Testis (tissue), 2 donors: ENCODE data around the gene ZNF41.

Source experiments
- CTCF ChIP-seq, 3 experiments: fragments of 450-650 bp in 2 of 3; fragments of 200-600 bp in 1 of 3; sonication (generic) in 1 of 3; IDR thresholded peaks; one replicate each; pipeline ENCODE4 v1.5.1; 2016 to 2019; ENCODE audit warnings: antibody characterized with exemption in 3 of 3, mild to moderate bottlenecking in 2 of 3, moderate library complexity in 1 of 3
- POLR2A ChIP-seq: fragments of 450-650 bp; IDR thresholded peaks from one replicate; pipeline ENCODE4 v1.6.1; 2017; ENCODE audit warnings: antibody characterized with exemption, mild to moderate bottlenecking, moderate library complexity

- TF ChIP-seq CTCF (IDR thresholded peaks at IDR 0.05): no peak
- no peak for TF ChIP-seq POLR2A
Observed at GRCh38 chrX:47501226-47502074, 18.4 kb upstream of the ZNF41 start.
